Loucy (cell line): Measurements from ENCODE around the gene LAIR1.

Source experiments
- CTCF ChIP-seq: fragments of 200-600 bp; sonication (generic); conservative IDR thresholded peaks from 2 replicates; pipeline ENCODE4 v1.5.1; 2014; ENCODE audit warnings: mild to moderate bottlenecking, antibody characterized with exemption, low read length
- EZH2phosphoT487 ChIP-seq: fragments of 200-600 bp; IDR thresholded peaks from 2 replicates; pipeline ENCODE4 v1.6.1; 2018; ENCODE audit warnings: antibody characterized with exemption, mild to moderate bottlenecking, moderate library complexity, borderline replicate concordance

GRCh38 chr19:54325194-54325621 lies 39.5 kb downstream of the LAIR1 start:
- peak; percentile 92 for TF ChIP-seq CTCF
- TF ChIP-seq EZH2phosphoT487, result no peak
